HuH-7 (cell line): ENCODE results near the gene ZNFX1.
"Not testable (repeated sequence)": the region's sequence is repeated elsewhere in the genome, so short reads cannot be mapped to it uniquely, and the experiment has no call there.

ENCODE experiments used
- DNase-seq: peaks from one replicate; pipeline ENCODE4 v3.0.0; 2011; ENCODE audit warnings: low spot score

Gene ZNFX1

DNA sequence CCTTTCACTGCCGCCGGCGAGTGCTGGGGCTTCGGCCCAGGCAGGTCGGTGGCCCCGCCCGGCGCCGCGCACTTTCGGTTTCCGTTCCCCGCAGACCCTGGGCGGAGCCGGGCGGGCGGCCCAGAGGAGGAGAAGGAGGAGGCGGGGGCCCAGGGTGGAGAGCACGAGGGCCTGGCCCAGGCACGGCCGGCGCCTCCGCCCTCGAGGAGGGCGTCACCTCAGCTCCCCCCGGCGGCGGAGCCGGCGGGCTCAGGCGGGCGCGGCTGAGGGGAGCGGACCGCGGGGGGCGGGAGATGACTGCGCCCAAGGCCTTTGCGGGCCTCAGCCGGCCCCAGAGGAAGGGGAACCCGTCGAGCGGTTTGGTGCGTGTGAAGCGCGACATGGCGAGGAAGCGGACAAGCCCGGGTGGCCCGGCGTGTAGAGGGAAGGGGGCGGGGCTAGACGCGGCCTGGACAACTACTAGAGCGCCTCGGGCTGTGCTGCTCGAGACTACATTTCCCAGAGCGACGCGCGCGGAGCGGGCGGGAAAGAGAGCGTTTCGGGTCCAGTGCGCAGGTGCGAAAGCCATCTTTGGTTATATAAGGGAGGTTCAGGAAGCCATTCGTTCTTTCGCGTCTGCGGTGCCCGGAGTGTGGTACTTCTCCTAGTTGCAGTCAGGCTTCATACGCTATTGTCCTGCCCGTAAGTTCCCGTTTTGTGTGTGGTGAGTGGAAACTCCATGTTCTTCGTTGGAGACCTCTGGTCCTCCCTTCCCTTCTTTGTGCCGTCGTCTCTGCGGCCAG lies at the start of gene ZNFX1:
Gene ZNFX1, minus strand, starts transcription at position 22 of the 782 bp plus-strand sequence. CDS start 2,218 bp downstream, outside the sequence.
- peak; percentile 95 for DNase-seq

DNA sequence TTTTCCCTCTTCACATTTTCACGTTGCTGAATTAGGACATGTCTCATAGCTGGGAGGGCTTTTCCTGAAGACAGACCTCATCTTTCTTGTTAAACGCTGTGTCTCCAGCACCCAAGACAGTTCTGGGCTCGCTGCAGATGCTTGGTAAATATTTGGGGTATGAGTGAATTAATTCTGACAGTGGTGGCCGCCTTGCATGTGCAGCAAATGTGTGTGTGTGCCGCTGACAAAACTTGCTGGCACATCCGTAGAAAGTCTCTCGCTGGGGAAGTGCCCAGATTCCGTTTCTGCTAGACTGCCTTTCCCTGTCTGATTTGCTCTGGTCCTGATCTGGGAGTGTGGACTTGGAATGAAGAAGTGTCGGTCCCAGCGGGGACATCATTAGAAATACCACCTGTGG lies 48.2 kb upstream of the ZNFX1 start:
- DNase-seq, result no peak

DNA sequence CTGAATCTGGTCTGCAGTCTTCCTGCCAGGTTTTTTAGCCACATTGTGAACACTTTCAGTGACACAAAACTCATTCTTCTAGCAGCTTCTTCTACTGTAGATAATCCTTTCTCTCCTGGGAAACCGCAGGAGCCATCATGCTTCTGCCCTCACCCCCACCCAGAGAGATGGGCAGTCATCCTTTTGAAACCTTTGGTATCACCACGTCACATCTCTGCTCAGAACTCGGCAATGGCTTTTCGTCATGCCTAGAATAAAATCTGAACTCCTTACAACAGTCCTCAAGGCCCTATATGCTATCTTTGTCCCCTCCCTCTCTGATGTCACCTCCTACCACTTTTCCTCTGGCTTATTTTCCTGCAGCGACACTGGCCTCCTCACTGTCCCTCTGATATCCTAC lies 46.4 kb upstream of the ZNFX1 start:
- DNase-seq, result no peak

DNA sequence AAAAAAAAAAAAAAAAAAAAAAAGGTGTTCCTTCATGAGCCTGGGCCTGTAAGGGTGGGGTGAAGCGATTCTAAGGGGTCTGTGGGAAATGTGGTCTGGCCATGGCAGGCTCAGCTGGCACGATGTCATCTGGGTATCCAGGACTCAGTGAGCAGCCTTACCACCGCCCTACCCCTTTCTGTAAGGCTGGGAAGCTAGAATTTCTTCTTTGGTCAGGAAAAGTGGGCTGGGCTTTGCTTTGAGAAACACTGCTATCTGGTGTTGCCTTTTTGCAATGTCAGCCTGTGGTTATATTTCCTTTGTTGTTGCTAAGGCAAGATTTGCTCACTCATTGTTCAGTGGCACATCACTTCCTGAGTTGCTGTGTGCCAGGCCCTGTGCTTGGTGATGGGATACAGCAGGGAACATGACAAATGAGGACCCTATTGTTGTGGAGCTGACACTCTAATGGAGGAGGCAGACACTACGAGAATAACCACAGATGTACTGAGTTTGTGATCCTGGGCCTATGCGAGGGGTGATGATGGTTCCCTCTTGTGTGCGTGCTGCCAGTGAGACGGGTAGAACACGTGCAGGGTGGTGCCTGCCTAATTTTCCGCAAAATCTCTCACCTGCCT lies 45.9 kb upstream of the ZNFX1 start:
- peak; percentile 57 for DNase-seq

DNA sequence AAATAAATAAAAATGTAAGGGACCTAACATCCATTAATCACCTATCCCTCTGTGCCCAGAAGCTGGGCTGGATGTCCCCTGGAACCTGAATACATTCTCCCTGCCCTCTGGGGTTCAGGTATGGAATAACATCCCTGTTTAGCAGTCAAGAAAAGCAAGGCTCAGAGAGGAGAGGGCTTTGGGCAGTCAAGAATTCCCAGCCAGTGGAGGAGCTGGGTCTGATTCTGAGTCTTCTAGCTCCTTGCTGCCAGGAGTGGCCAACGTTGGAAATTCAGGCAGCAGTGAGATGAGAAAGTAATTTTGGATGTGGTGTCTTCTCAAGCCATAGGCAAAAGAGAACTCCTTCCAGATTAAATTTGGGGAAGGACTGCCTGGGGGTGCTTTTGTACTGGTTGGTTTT lies 42.6 kb upstream of the ZNFX1 start:
- DNase-seq, result peak; percentile 66

DNA sequence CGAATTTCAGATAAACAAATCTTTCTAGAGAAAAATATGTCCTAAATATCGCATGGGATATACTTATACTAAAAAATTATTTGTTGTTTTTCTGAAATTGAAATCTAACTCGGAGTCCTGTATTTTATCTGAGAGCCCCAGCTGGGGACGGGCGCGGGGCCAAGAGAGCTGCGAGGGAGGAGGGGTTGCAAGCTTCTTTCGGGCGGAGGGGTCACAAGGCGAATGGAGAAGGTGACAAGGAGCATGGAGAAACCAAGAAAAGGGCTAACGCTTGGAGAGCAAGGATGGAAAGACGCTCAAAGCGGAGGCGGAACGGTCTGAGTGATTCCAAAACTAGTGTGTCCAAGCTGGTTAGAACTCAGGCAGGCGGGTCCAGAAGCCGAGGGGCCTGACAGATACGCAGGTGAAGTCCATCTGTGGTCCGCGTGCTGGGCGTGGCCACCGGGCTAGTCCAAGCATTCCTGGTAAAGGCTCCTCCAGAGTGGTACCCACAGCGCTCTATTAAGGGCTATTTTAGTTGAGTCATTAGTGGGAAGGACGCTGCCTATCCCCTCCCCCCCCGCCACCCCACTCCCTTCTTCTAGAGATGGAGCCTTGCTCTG lies 41.5 kb upstream of the ZNFX1 start:
- DNase-seq, result no peak

DNA sequence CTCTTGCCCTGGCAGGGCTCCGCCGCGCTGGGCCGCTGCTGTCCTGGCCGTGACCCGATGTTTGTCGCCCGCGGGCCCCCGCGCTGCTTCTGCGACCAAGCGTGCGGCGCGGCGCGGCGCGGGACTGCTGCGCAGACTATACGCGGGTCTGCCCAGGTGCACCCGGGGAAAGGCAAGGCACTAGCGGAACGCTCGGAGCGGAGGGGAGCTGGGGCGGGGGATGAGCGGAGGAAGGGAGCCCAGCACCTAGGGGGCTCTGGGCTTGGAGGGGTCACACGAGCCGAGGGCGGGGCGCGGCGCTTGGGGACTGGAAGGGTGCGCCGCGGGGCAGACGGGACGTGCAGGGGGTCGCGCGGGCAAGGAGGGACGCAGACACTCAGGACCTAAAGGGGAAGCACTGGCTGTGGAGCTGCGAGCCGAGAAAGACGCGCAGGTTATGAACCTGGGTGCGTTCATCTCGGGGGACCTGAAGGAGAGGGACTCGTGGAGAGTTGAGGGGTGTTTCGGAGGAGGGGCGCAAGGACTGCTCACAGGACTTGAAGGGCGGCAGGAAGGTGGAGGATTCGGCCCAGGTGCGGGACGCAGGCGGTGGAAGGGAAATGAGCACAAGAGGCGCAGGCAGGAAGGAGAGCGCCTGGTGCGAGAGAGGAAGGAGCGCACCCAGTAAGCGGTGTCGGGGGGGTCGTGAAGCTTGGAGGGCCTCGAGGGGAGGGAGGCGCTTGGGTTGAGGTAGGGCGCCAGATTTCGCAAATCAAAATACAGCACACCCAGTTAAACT lies 40.8 kb upstream of the ZNFX1 start:
- DNase-seq, result no peak

DNA sequence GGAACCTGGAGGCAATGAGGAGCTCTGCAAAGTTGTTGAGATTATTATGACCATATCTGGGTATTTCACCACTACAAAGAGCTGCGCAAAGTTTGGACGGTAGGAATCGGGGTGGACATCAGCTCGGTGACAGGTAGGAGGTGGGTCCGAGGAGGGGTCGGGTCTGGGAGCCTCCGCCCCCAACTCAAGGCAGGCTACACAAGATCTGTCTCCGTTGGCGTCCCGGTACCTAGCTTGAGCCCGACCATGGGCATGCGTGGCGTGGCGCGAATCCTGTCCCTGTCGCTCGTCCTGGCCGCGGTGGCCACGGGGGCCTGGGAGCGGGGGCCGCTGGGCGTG lies 40.2 kb upstream of the ZNFX1 start:
- no peak for DNase-seq

DNA sequence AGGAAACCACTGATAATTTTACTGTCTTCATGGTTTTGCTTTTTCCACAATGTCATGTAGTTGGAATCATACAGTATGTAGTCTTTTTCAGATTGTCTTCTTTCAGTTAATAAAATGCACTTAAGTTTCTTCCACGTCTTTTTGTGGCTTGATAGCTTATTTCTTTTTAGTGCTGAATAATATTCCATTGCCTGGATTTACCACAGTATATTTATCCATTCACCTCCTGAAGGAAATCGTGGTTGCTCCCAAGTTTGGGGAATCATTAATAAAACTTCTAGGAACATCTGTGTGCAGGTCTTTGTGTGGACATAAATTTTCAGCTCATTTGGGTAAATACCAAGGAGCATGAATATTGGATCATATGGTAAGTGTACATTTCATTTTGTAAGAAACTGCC lies 38.8 kb upstream of the ZNFX1 start:
- no peak for DNase-seq

DNA sequence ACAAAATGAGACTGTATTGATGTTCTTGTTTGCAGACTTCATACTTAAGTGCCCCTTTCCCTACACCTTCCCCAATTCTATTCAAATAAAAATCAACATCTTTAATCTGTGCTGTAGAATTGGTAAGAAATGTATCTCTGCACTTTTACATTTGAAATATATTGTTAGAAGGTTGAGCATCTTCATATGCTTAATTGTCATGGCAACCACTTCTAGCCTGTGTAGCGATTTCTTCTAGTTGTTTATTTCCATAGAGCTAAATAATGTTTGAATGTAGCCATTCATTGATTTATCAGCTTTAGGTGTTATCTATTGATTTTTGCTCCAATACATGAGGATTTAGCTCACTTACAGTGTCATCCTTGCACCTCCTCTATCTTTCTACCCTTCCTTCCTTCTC lies 37.7 kb upstream of the ZNFX1 start:
- no peak for DNase-seq

DNA sequence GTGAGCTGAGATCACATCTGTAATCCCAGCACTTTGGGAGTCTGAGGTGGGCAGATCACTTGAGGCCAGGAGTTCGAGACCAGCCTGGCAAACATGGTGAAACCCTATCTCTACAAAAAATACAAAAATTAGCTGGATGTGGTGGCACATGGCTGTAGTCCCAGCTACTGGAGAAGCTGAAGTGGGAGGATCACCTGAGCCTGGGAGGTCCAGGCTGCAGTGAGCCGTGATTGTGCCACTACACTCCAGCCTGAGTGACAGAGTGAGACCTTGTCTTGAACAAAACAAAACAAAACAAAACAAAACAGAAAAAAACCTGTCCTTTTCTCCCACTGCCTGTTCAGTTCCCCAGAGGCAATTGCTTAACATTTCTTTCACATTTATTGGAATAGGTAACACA lies 36.2 kb upstream of the ZNFX1 start:
- DNase-seq, result not testable (repeated sequence)

DNA sequence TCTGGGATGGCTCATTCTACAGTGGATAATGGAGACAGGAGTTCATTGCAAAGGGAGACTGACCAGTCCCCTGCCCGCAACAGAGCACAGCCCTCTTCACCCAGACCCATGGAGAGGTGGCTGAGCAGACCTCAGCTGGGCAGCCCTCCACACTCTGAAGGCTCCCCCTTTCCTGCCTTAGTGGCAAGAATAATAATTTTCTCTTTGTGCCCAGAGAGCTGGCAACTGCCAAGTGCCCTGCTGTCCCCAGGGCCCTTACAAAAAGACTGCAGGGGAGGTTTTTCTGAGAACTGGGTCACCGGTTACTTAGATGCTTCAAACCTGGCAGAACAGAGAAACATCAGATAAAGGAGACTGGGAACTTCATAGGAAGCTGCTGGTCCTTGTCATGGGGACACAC lies 35.4 kb upstream of the ZNFX1 start:
- DNase-seq, result no peak

DNA sequence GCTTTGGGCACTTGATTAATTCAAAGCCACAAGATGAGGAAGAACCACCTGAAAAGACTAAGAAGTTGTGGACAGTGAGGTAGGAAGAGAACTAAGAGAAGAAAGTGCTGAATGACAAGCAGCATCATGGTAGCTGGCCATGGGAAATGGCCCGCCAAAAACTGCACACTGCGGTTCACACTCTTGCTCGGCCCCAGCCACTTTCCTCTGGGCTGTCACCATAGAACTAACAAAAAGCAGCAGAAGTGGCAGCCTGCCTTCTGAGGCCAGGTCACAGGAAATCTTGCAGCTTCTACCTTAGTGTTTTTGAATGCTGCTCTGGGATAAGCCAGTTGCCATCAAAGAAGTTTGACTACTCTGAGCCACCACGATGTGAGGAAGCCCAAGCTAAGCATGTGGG lies 34.8 kb upstream of the ZNFX1 start:
- DNase-seq, result no peak

DNA sequence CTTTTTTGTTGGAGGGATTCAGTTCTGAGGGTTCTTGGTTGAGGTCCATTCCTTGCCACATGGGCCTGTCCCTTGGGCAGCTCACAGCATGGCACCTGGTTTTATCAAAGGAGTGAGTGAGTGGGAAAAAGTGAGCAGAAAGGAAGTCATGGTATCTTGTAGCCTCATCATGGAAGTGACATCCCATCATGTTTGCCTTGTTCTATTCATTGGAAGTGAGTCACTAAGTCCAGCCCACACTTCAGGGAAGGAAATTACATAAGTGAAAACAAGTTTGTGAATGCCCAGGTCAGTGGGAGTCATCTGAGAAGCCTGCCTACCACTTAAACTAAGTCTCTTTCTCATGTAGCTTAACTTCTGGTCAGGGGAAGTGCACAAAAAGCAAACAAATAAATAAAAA lies 32.8 kb upstream of the ZNFX1 start:
- DNase-seq, result no peak

DNA sequence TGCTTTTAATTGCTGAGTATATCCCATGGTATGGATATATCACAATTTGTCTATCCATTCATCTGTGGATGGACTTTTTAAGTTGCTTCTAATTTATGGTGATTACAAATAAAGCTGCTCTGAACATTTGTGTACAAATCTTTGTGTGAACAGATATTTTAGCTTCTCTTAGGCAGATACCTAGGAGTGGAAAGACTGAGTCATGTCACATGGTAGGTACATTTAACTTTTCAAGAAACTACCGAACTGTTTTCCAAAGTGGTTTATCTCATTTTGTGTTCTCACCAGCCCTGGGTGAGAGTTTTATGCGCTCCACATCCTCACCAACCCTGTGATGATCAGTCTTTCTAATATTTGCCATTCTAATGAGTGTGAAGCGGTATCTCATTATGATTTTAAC lies 31.0 kb upstream of the ZNFX1 start:
- no peak for DNase-seq

DNA sequence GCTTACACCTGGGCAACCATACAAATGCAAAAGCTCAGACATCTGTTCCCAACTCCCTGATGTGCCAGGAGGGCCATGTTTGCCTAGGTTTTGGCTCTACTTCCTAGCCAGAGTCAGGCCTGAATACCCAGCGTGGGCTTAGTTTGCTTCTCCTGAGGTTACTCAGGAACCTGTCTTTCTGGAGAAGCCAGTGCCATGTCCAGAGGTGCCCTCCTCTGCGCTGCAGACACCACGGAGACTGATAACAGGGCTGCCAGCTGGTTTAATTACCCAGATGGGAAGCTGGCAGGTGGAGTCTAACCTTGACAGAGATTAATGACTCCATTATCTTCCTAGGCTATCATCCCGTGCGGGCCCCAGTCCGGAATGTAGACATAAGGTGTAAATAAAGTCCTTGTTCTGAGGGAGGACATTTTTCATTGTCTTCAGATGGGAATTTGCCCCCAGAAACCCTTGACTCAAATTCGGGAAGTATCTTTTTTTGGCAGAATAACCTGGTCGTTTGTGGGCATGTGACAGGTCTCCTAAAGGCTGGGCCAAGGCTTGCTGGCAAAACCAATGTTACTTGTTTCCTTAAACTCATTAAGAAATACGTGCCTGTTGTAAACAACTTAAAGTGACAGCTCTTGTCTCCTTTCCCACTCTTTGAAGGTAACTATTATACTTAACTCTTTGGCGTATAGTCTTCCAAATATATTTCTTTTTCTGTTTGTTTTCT lies 29.2 kb upstream of the ZNFX1 start:
- DNase-seq, result no peak

DNA sequence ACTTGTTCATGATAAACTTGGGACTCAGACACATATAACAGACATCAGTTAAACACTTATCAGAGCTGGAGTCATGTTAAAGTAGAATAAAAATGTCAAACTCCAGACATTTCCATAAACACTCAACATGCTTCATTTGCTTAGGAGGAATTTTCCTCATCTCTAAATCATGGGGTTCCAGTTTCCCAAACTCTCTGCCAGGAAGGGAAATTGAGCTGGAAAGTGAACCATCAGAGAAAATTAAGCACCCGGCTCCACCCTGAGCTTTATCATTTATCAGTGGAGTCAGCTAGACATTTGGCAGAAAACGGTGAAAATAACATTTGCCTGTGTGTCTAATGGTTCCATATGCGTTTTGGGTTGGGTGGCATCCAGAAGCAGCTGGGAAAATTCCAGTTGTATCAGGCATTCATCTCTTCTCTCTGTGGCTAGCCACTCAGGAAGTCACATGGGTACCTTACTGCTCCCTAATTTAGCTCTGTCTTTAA lies 25.3 kb upstream of the ZNFX1 start:
- DNase-seq, result no peak

DNA sequence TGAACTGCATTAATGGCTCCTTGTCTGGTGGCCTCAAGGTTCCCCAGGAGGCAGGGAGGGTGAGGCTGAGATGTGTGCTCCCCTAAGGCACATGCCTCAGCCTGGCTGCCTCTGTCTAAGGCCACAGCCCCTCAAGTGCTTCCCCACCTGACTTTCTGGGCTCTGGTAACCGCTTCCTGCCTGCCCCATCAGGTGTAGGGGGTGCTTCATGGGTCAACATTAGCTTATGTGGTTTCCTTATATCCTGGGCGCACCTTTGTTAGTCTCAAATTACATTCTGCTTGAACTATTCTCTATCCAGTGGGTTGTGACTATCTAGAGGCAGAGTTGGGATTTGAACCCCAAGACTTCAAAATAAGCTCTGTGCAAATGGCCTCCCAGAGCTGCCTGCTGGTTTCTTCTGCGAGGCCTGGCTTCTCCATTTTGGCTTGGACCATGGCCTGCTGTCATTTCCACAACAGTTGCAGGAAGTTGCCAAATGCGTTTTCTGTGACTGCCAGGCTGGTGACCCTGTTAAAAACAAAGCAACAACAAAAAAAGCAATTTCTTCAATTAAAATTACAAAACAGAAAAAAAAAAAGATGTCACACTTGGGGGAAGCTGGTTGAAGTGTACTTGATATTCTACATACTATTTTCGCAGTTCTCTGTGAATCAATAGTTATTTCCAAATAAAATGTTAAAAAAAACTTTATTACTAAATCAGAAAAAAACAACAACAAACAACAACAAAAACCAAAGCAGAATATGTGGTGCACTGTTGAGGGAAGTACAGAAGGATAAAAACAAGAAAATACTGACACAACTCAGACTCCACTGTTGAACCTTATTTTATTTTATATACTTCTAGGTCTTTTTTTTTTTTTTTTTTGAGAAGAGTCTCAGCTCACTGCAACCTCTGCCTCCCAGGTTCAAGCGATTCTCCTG lies 20.0 kb upstream of the ZNFX1 start:
- DNase-seq, result no peak

DNA sequence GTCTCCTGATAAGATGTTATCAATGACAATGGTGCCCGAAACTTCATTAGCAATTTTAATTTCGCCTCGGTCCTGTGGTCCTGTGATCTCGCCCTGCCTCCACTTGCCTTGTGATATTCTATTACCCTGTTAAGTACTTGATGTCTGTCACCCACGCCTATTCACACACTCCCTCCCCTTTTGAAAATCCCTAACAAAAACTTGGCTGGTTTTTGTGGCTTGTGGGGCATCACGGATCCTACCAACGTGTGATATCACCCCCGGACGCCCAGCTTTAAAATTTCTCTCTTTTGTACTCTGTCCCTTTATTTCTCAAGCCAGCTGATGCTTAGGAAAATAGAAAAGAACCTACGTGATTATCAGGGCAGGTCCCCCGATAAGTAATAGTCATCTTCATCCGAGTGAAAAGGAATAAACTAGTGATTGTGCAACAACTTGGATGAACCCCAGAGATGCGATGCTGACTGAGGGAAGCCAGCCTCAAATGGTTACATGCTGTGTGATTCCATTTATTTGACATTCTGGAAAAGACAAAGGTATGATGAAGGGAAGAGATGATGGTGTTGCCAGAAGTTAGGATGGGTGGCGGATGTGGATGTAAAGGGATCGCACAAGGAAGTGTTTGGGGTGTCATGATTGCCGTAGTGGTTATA lies 16.3 kb upstream of the ZNFX1 start:
- DNase-seq, result not testable (repeated sequence)

DNA sequence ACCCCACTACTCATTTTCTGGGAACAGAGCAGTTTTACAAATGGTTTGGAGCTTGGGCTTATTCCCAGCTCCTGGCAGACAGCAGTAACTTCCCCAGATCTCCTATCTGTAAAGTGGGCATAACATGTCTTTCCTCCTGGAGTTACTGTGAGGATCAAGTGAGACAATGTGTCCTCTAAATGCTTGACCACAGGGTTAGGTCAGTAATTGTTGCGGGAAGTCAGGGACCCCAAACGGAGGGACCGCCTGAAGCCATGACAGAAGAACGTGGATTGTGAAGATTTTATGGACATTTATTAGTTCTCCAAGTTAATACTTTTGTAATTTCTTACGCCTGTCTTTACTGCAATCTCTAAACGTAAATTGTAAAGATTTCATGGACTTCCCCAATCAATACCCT lies 15.3 kb upstream of the ZNFX1 start:
- no peak for DNase-seq
